ENCODE measurements around the gene ROPN1L. TPM values are rescaled to one million over a fixed set of nuclear protein-coding genes. Genes with fewer than 3 reads are reported as not detected.

The ROPN1L gene
- total and polyA plus RNA-seq, 2 donors (not counting 1 experiment from before 2014, with no cell fraction given): 0.91 TPM; not detected in 1

- no peak overlapping the region for H3K4me3 Mint-ChIP-seq
- H3K27me3 Mint-ChIP-seq: peaks cover 4% of the 10 kb centered on the region
- WGBS (ENCODE audit: insufficient coverage): 96% methylated on average over 5 of the region's 5 CpGs
- intact Hi-C loops (cut with micrococcal nuclease): loop anchor here (5.0 kb wide), 1 partner anchor 123 kb away; no protein-coding TSS in a partner anchor
- H3K9me3 Mint-ChIP-seq (ENCODE audit: insufficient read depth): no peaks in the 10 kb centered on the region
- peaks cover 0 to 3% (median 0%) of the 10 kb centered on the region in 4 experiments for H3K27me3 ChIP-seq (replicated peaks in 1 of 4; ENCODE audit: control extremely low read depth in 1 of 4, control insufficient read depth in 3 of 4, insufficient read depth in 4 of 4, low read length in 3 of 4)
- H3K27ac ChIP-seq (ENCODE audit: low read length in 2 of 2): no peak overlapping the region
- ATAC-seq (ENCODE audit: low read depth): no peak
- no peak overlapping the region for H3K27ac Mint-ChIP-seq
- no peak overlapping the region for H3K4me2 ChIP-seq (replicated peaks; ENCODE audit: low read depth, low read length, poor library complexity, severe bottlenecking)
- no peaks in the 10 kb centered on the region for H4K20me1 ChIP-seq (ENCODE audit: control insufficient read depth, insufficient read depth, low read length, poor library complexity, severe bottlenecking)
- DNase-seq: no peak
- TF ChIP-seq, protein P1, sequence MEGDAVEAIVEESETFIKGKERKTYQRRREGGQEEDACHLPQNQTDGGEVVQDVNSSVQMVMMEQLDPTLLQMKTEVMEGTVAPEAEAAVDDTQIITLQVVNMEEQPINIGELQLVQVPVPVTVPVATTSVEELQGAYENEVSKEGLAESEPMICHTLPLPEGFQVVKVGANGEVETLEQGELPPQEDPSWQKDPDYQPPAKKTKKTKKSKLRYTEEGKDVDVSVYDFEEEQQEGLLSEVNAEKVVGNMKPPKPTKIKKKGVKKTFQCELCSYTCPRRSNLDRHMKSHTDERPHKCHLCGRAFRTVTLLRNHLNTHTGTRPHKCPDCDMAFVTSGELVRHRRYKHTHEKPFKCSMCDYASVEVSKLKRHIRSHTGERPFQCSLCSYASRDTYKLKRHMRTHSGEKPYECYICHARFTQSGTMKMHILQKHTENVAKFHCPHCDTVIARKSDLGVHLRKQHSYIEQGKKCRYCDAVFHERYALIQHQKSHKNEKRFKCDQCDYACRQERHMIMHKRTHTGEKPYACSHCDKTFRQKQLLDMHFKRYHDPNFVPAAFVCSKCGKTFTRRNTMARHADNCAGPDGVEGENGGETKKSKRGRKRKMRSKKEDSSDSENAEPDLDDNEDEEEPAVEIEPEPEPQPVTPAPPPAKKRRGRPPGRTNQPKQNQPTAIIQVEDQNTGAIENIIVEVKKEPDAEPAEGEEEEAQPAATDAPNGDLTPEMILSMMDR (IDR thresholded peaks at IDR 0.05): no peak
- TF ChIP-seq EZH2 (IDR thresholded peaks at IDR 0.05; ENCODE audit: borderline replicate concordance, insufficient read depth, low read depth, low read length, poor library complexity, severe bottlenecking): no peak
- H2AFZ ChIP-seq (ENCODE audit: insufficient read depth, low read depth, low read length, poor library complexity, severe bottlenecking): no peak overlapping the region
- H3K79me2 ChIP-seq (ENCODE audit: control insufficient read depth, insufficient read depth, low read length): no peaks in the 10 kb centered on the region
- H3K36me3 ChIP-seq (replicated peaks in 1 of 2; ENCODE audit: control extremely low read depth in 1 of 2, control insufficient read depth in 1 of 2, extremely low read depth in 1 of 2, insufficient read depth in 2 of 2, low read length in 1 of 2): no peaks in the 10 kb centered on the region
- H3K4me3 ChIP-seq (ENCODE audit: control extremely low read depth in 1 of 5, extremely low read depth in 1 of 5, insufficient read depth in 1 of 5, low read depth in 2 of 5, low read length in 4 of 5): no peak overlapping the region
- H3K9me3 ChIP-seq (ENCODE audit: control extremely low read depth in 1 of 3, control insufficient read depth in 2 of 3, insufficient read depth in 1 of 3, low read length in 2 of 3): peaks cover 0 to 9% (median 0%) of the 10 kb centered on the region in 3 donors
- no peak overlapping the region for H3K9ac ChIP-seq (ENCODE audit: low read length)
- CTCF ChIA-PET: interaction anchor here (1.7 kb wide), 1 partner anchor 143 kb away, joined by 4 read pairs; no protein-coding TSS in a partner anchor
- H3K4me1 Mint-ChIP-seq: peaks cover 39% of the 10 kb centered on the region
- POLR2A ChIA-PET: no interaction called here
- peaks cover 7 to 18% of the 10 kb centered on the region in 2 donors for H3K4me1 ChIP-seq (ENCODE audit: control insufficient read depth in 2 of 2, insufficient read depth in 2 of 2, low read length in 2 of 2)
Observed at GRCh38 chr5:10484774-10485141, 43.1 kb downstream of the ROPN1L start.

GRCh38 chr5:10485142-10485795 lies 43.6 kb downstream of the ROPN1L start:
- POLR2A ChIA-PET: no interaction called here
- Histone ChIP-seq H3K79me2 (ENCODE audit: control insufficient read depth, insufficient read depth, low read length) (no peaks in the 10 kb centered on the region), H3K9me3 (ENCODE audit: control extremely low read depth in 1 of 3, control insufficient read depth in 2 of 3, insufficient read depth in 1 of 3, low read length in 2 of 3) (peaks cover 0 to 9% (median 0%) of the 10 kb centered on the region in 3 donors), H3K27me3 (replicated peaks in 1 of 4; ENCODE audit: control extremely low read depth in 1 of 4, control insufficient read depth in 3 of 4, insufficient read depth in 4 of 4, low read length in 3 of 4) (peaks cover 0 to 3% (median 0%) of the 10 kb centered on the region in 4 experiments), H4K20me1 (ENCODE audit: control insufficient read depth, insufficient read depth, low read length, poor library complexity, severe bottlenecking) (no peaks in the 10 kb centered on the region), H3K4me2 (replicated peaks; ENCODE audit: low read depth, low read length, poor library complexity, severe bottlenecking) (no peak overlapping the region), H2AFZ (ENCODE audit: insufficient read depth, low read depth, low read length, poor library complexity, severe bottlenecking) (no peak overlapping the region), H3K9ac (ENCODE audit: low read length) (no peak overlapping the region), H3K36me3 (replicated peaks in 1 of 2; ENCODE audit: control extremely low read depth in 1 of 2, control insufficient read depth in 1 of 2, extremely low read depth in 1 of 2, insufficient read depth in 2 of 2, low read length in 1 of 2) (no peaks in the 10 kb centered on the region), H3K27ac (ENCODE audit: low read length in 2 of 2) (no peak overlapping the region), H3K4me3 (ENCODE audit: control extremely low read depth in 1 of 5, extremely low read depth in 1 of 5, insufficient read depth in 1 of 5, low read depth in 2 of 5, low read length in 4 of 5) (no peak overlapping the region), H3K4me1 (ENCODE audit: control insufficient read depth in 2 of 2, insufficient read depth in 2 of 2, low read length in 2 of 2) (peaks cover 12 to 23% of the 10 kb centered on the region in 2 donors)
- intact Hi-C loops (cut with micrococcal nuclease): loop anchor here (5.0 kb wide), 1 partner anchor 122 kb away; no protein-coding TSS in a partner anchor
- peaks cover 4% of the 10 kb centered on the region for H3K27me3 Mint-ChIP-seq
- DNase-seq (peak; percentile 14), ATAC-seq (ENCODE audit: low read depth) (no peak)
- H3K27ac Mint-ChIP-seq: no peak overlapping the region
- H3K4me1 Mint-ChIP-seq: peaks cover 44% of the 10 kb centered on the region
- H3K9me3 Mint-ChIP-seq (ENCODE audit: insufficient read depth): no peaks in the 10 kb centered on the region
- no peak overlapping the region for H3K4me3 Mint-ChIP-seq
- TF ChIP-seq, protein P1 (IDR thresholded peaks at IDR 0.05): no peak
- TF ChIP-seq EZH2 (IDR thresholded peaks at IDR 0.05; ENCODE audit: borderline replicate concordance, insufficient read depth, low read depth, low read length, poor library complexity, severe bottlenecking): no peak
- WGBS (ENCODE audit: insufficient coverage): 52% methylated on average over 7 of the region's 14 CpGs
- CTCF ChIA-PET: interaction anchor here (0.6 to 1.7 kb wide), 2 partner anchors 128 to 143 kb away, joined by 3 to 4 read pairs; no protein-coding TSS in a partner anchor
